ENCODE data around the gene MIR17HG.
"Not testable (repeated sequence)": the region's sequence is repeated elsewhere in the genome, so short reads cannot be mapped to it uniquely, and the experiment has no call there.

The MIR17HG gene

GRCh38 chr13:91347202-91347995, at the start of gene MIR17HG:
MIR17HG (plus strand) TSS chr13:91347687.
- peak; percentile 92 to 95 for DNase-seq

DNA sequence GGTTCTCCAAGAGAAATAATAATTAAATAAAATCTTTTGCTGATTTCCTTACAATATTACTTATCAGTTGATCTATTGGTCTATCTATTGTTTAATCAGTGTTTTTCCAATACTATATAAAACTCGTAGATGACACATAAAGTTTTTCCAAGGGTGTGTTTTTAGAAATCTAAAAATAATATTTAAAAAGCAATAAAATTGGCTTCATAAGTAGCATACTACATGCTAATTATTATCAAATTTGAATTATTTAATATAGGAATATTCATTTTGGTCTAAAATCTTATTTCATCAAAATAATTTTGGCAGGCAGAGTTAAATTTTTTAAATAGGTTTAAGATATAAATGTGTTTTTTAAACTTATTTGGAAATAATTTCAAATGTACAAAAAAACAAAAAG, 49.4 kb upstream of the MIR17HG start:
- DNase-seq = no peak

GRCh38 chr13:91302111-91302510, 45.4 kb upstream of the MIR17HG start:
- DNase-seq = no peak

DNA sequence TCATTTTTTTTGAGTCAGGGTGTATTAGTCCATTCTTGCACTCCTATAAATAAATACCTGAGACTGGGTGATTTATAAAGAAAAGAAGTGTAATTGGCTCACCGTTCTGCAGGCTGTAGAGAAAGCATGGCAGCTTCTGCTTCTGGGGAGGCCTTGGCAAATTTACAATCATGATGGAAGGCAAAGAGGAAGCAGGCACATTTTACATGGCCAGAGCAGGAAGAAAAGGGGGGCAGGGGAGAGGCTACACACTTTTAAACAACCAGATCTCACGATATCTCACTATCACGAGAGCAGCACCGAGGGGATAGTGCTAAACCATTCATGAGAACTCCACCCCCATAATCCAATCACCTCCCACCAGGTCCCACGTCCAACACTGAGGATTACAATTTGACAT, 44.5 kb upstream of the MIR17HG start:
- DNase-seq = no peak

DNA sequence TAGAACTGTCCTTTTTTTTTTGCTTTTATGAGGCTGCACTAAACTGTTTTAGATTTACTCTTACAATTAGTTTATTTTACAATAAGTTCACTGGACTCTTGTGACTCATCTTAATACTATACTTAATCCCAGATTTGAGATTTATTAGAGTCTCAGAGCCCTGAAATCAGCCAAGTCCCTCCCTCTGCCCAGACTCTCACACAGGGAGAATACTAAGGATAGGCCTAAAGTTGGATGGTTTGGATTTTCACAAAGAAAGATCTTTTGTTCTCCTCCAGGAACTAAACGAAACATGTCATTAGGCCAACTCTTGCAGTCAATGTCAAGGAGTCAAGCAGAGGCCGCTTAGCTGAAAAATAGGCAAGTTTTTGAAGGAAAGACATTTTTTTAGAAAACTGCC, 42.7 kb upstream of the MIR17HG start:
- DNase-seq = no peak

DNA sequence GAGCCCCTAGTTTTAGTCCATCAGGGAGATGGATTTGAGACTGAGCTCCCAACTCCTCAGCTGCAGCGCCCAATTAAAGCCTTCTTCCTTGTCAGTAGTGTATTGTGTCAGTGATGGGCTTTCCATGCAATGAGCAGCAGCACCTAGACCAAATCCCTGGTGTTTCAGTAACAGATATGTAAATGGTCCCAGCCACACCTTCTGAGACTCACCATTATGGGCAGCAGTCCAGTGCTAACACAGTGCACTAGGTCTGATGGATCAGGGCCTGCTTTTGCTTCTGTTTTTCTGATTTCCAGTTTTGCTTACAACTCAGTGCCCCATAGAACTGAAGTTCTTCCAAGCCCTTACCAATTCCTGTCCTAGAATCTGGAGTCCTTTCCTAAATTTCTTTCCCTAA, 41.8 kb upstream of the MIR17HG start:
- DNase-seq = no peak

GRCh38 chr13:91307887-91308286, 39.6 kb upstream of the MIR17HG start:
- no peak for DNase-seq

- DNase-seq = peak in 1 of 2 experiments; percentile 30
Measured at GRCh38 chr13:91308299-91308698, 39.2 kb upstream of the MIR17HG start.

- no peak for DNase-seq
Measured at GRCh38 chr13:91311491-91311890, 36.0 kb upstream of the MIR17HG start.

DNA sequence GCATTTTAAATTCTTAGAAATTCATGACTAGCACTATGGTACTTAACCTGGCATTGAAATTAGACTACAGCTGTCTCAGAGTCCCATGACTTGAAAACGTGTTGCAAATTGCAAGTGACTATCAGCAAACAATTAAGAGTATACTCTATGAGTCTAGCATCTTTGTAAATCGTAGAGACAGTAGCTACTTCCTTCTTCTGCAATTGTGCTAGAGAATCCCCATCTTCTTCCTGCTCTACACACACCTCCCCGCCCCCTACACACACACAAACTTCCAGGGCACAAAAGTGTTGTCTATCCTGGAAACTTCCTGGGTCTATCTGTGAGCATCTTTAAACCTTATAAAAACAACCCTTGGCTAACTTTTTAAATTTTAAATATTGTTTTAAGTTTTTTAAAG, 35.2 kb upstream of the MIR17HG start:
- DNase-seq = no peak

GRCh38 chr13:91313103-91313502, 34.4 kb upstream of the MIR17HG start:
- DNase-seq = no peak

- no peak for DNase-seq
Measured at GRCh38 chr13:91313581-91313980, 33.9 kb upstream of the MIR17HG start.

DNA sequence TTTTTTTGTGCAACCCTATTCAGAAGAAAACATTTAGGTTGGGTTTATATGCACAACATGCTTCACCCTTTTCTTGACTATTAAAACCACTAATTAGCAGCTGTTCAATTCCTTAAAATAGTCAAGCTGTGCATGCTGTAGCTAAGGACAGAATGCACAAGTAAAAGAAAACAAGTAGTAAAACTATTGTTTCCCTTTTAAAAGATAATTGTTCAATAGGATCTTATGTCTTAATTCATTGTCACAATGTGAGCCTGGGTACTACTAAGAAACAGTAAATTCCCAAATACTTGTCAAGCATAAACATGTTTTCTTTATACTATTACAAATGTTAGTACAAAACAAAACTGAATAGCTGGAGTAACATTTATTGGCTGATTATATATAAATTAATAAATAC, 32.6 kb upstream of the MIR17HG start:
- DNase-seq = no peak

DNA sequence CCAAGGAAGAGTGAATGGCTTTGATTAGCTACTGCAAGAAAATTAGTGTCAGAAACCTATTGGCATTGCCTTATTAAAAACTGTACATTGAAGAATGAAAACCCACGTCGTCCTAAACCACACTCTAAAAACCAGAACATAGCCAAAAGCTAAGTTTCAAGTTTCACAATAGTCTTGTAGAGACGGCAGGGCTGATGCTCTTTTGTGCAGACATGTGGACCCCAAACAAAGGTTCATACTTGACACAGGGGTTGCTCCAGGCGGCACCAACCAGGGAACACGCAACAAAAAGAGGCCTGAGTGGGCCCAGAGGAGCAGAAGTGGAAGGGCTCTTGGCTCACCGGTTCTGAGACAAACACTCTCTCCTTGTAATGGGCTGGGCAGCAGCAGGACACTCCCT, 28.6 kb upstream of the MIR17HG start:
- DNase-seq = no peak

- no peak for DNase-seq
Measured at GRCh38 chr13:91319996-91320395, 27.5 kb upstream of the MIR17HG start.

DNA sequence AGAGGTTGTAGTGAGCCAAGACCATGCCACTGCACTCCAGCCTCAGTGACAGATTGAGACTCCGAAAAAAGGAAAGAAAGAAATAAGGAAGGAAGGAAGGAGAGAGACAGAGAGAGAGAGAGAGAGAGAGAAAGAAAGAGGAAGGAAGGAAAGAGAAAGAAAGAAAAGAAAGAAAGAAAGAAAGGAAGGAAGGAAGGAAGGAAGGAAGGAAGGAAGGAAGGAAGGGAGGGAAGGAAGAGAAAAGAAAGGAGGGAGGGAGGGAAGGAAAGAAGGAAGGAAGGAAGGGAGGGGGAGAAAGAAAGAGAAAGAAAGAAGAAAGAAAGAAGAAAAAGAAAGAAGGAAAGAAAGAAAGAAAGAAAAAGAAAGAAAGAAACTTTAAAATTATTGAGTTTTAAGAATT, 26.5 kb upstream of the MIR17HG start:
- not testable (repeated sequence) for DNase-seq

GRCh38 chr13:91323349-91323748, 24.1 kb upstream of the MIR17HG start:
- DNase-seq = no peak

DNA sequence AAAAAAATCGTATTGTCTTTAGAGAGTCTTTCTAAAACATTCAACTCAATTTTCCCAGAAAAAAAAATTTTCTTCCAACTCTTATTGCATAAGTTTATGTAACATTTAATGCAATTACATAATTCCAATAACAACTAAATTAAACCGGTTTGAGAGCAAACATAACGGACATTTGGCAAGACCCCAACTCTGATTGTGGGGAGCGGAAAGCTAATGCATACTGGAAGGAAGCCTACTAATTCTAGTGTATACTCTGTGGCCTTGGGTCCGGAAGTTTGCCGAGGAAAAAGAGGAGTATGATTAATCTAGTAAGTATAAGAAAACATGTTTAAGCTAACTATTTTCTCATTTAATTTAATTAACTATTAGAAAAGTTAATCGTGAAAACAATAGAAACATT, 21.3 kb upstream of the MIR17HG start:
- DNase-seq = no peak

- no peak for DNase-seq
Measured at GRCh38 chr13:91328726-91329125, 18.8 kb upstream of the MIR17HG start.

DNA sequence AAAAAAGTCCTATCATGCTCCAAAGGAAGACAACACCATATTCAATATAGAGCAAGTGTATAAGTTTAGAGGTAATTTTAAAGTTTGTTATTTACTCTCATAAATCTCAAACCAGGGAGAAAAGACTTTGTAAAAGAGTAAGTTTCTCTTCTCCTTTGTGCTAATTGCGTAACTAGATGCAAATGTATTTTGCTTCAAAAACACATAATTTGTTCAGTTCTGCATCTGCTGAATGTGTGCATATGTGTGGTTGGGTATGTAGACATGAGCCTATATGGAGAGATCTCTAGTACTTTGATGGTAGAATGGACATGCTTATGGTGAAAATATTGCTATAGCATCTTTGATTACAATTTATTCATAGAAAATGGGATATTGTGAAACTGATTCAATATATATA, 17.8 kb upstream of the MIR17HG start:
- no peak for DNase-seq

DNA sequence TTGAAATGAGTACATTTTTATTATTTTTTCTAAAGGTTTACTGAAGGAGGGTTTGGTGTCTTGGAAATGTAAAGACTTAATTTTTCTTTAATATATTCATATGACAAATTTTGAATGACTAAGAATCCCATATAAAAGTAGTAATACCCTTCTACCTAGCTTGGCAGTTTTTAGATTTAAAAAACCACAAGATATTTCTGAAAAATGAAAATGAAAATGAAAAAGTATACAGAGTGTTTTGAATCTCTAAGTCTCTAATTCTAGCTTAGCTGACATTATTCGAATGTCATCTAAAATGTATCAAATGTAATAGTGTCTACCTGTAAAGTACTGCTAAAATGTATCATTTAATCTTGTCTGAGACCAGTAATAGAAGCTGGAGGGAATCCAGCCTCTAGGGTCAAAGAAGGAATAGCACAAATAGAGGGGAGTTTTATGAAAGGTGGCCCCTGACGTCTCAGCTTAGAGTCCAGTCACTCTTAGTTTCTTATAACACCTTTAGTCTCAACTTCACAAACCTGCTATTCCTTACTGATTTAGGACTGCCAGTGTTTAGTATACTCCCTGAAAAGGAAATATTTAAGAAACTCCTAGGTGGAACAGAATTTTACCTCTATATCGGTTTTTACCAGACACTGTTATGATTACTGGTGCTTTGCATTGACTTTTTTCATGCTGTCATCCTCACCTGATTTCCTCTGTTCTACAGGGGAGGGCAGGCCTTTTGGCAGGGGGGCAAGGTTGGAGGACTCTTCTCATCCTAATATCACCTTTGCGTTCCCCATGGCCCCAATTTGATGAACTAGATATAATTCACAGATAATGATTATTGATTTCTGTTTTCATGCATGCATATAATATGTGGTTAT, 16.2 kb upstream of the MIR17HG start:
- DNase-seq = no peak

- DNase-seq = no peak
Measured at GRCh38 chr13:91346062-91346461, 1.4 kb upstream of the MIR17HG start.

DNA sequence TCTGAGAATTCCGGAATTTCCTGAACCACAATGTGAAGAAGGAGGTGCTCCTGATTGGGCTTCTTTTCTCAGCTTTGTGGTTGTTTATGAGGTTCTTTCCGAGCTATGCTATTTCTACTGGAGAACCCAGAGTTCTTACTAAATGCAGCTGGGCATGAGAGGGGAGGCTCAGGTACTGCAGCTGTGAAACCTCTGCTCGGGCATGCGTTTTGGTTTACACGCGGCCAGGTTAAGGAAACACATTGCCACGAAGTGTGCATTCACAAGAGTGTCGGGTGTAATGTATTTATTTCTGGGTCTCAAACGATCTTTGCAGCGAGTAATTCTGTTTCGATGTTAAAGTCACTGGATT, 661 bp upstream of the MIR17HG start:
- peak in 1 of 2 experiments; percentile 48 for DNase-seq
